HepG2 (cell line): ENCODE results near the gene BRPF1. TPM values are rescaled to one million over a fixed set of nuclear protein-coding genes. Genes with fewer than 3 reads are reported as not detected.

Source experiments
- AGO2 ChIP-seq: fragments of 200-400 bp; formaldehyde crosslinking; optimal IDR thresholded peaks from 2 replicates; pipeline ENCODE3; 2017; ENCODE audit warnings: mild to moderate bottlenecking, low read depth, low read length, moderate library complexity
- ARID4A ChIP-seq: sonication (generic); formaldehyde crosslinking; IDR thresholded peaks from 2 replicates; pipeline ENCODE4 v1.5.0; 2020; ENCODE audit warnings: mild to moderate bottlenecking, missing genetic modification reagents, borderline replicate concordance
- EP300 ChIP-seq, 3 experiments: sonication (generic) in 1 of 3; formaldehyde crosslinking in 1 of 3; IDR thresholded peaks; 2 replicates each; pipeline versions ENCODE4 v1.5.1 to v1.6.1; 2011 to 2020; ENCODE audit warnings: low read depth in 2 of 3, low read length in 2 of 3, borderline replicate concordance in 1 of 3, improper control_type of control experiment in 1 of 3, mild to moderate bottlenecking in 1 of 3, missing genetic modification reagents in 1 of 3, moderate library complexity in 1 of 3
- ERF ChIP-seq: IDR thresholded peaks from 2 replicates; pipeline ENCODE4 v1.6.1; 2018; ENCODE audit warnings: missing biosample characterization, missing genetic modification reagents
- KDM5A ChIP-seq: fragments of 200-600 bp; sonication (generic); IDR thresholded peaks from 2 replicates; pipeline ENCODE4 v1.7.0; 2018; ENCODE audit warnings: antibody characterized with exemption, mild to moderate bottlenecking, low read length, borderline replicate concordance
- NFATC3 ChIP-seq: sonication (generic); formaldehyde crosslinking; IDR thresholded peaks from 2 replicates; pipeline ENCODE4 v1.5.1; 2020; ENCODE audit warnings: mild to moderate bottlenecking, missing genetic modification reagents
- SP140L ChIP-seq: sonication (generic); formaldehyde crosslinking; IDR thresholded peaks from 2 replicates; pipeline ENCODE4 v1.4.0; 2020; ENCODE audit warnings: missing genetic modification reagents, borderline replicate concordance
- XBP1 ChIP-seq: sonication (generic); formaldehyde crosslinking; IDR thresholded peaks from 2 replicates; pipeline ENCODE4 v1.5.0; 2020; ENCODE audit warnings: missing genetic modification reagents
- ZBTB39 ChIP-seq: sonication (generic); formaldehyde crosslinking; IDR thresholded peaks from 2 replicates; pipeline ENCODE4 v1.5.0; 2020; ENCODE audit warnings: missing genetic modification reagents
- ZBTB8A ChIP-seq: sonication (generic); formaldehyde crosslinking; IDR thresholded peaks from 2 replicates; pipeline ENCODE4 v1.4.0; 2020; ENCODE audit warnings: mild to moderate bottlenecking, low read depth, missing genetic modification reagents, borderline replicate concordance
- ZNF879 ChIP-seq: sonication (generic); formaldehyde crosslinking; IDR thresholded peaks from 2 replicates; pipeline ENCODE4 v1.8.1; 2023; ENCODE audit warnings: missing genetic modification reagents
- polyA plus RNA-seq, 8 experiments: library from polyadenylated mRNA; depleted of rRNA in 3 of 8; stranded (reverse) in 7 of 8; unstranded in 1 of 8; fragments of >200 nt; fragmentation: Illumina TruSeq in 4 of 8; extraction: Trizol in 4 of 8; gene quantifications; 2 replicates each; pipeline versions ENCODE4 v1.2.1 to v1.2.3, GENCODE V29; 2011 to 2016; ENCODE audit warnings: low read depth in 4 of 8, missing spikeins in 1 of 8, mixed read lengths in 1 of 8; ENCODE audit not compliant: insufficient read depth in 1 of 8
- total RNA-seq, 5 experiments: library from RNA; depleted of rRNA; stranded (reverse); fragments of >200 nt; fragmentation: Illumina TruSeq; extraction: Trizol; gene quantifications; 2 replicates each; pipeline ENCODE4 v1.2.3, GENCODE V29; 2016; ENCODE audit warnings: low read depth in 1 of 5
- TF ChIP-seq, protein P1 (sequence below): sonication (generic); formaldehyde crosslinking; IDR thresholded peaks from 2 replicates; pipeline ENCODE4 v1.4.0; 2020; ENCODE audit warnings: missing genetic modification reagents

Gene BRPF1
- total and polyA plus RNA-seq, 2 of the 13 experiments (the other 11 are each of a cell fraction or from before 2014, with no cell fraction given) = 7.3 to 10.0 TPM

GRCh38 chr3:9769426-9770275 is 38.1 kb downstream of the BRPF1 start, which contains the start of gene CAMK1 (continued):
- peak; percentile 42; the same call in 1 of the 2 replicates for TF ChIP-seq ARID4A (CRISPR knock-in tag)
- TF ChIP-seq ZNF879 = no peak
- TF ChIP-seq XBP1 (CRISPR knock-in tag) = no peak
- TF ChIP-seq SP140L (CRISPR knock-in tag) = no peak
- no peak for TF ChIP-seq NFATC3 (CRISPR knock-in tag)
- TF ChIP-seq EP300 (IDR thresholded peaks at IDR 0.05; ENCODE audit: low read depth in 2 of 2, low read length in 2 of 2) = no peak
- TF ChIP-seq EP300 (CRISPR knock-in tag; IDR thresholded peaks at IDR 0.05; ENCODE audit: borderline replicate concordance) = no peak
- TF ChIP-seq KDM5A = no peak
- TF ChIP-seq ERF (CRISPR knock-in tag) = peak; percentile 31; the same call in 1 of the 2 replicates
- no peak for TF ChIP-seq ZBTB8A (CRISPR knock-in tag)
- TF ChIP-seq, protein P1, sequence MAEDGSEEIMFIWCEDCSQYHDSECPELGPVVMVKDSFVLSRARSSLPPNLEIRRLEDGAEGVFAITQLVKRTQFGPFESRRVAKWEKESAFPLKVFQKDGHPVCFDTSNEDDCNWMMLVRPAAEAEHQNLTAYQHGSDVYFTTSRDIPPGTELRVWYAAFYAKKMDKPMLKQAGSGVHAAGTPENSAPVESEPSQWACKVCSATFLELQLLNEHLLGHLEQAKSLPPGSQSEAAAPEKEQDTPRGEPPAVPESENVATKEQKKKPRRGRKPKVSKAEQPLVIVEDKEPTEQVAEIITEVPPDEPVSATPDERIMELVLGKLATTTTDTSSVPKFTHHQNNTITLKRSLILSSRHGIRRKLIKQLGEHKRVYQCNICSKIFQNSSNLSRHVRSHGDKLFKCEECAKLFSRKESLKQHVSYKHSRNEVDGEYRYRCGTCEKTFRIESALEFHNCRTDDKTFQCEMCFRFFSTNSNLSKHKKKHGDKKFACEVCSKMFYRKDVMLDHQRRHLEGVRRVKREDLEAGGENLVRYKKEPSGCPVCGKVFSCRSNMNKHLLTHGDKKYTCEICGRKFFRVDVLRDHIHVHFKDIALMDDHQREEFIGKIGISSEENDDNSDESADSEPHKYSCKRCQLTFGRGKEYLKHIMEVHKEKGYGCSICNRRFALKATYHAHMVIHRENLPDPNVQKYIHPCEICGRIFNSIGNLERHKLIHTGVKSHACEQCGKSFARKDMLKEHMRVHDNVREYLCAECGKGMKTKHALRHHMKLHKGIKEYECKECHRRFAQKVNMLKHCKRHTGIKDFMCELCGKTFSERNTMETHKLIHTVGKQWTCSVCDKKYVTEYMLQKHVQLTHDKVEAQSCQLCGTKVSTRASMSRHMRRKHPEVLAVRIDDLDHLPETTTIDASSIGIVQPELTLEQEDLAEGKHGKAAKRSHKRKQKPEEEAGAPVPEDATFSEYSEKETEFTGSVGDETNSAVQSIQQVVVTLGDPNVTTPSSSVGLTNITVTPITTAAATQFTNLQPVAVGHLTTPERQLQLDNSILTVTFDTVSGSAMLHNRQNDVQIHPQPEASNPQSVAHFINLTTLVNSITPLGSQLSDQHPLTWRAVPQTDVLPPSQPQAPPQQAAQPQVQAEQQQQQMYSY (CRISPR knock-in tag) = no peak
- TF ChIP-seq ZBTB39 (CRISPR knock-in tag) = no peak
- peak; percentile 81 for TF ChIP-seq AGO2
